ENCODE measurements around the gene PRXL2C. TPM values are rescaled to one million over a fixed set of nuclear protein-coding genes. Genes with fewer than 3 reads are reported as not detected.

PRXL2C gene
- total RNA-seq, 2 experiments from 2014 or later: 4.0 to 4.8 TPM

- CTCF ChIA-PET: no interaction called here
- Mint-ChIP-seq H3K9me3 (no peaks in the 10 kb centered on the region), H3K4me3 (no peak overlapping the region), H3K27ac (no peak overlapping the region), H3K27me3 (ENCODE audit: low read depth) (peaks cover 4% of the 10 kb centered on the region), H3K36me3 (ENCODE audit: low read depth) (no peaks in the 10 kb centered on the region), H3K4me1 (ENCODE audit: low read depth) (no peaks in the 10 kb centered on the region)
- intact Hi-C loops (cut with micrococcal nuclease): no loop called here
- DNase-seq: no peak
These were observed 51.2 kb downstream of the PRXL2C start for GRCh38 chr9:96604004-96604319.

- no peak overlapping the region for H3K27ac Mint-ChIP-seq
- CTCF ChIA-PET: no interaction called here
These were observed 51.7 kb downstream of the PRXL2C start for GRCh38 chr9:96603305-96604003.

GRCh38 chr9:96599298-96599697 is 55.8 kb downstream of the PRXL2C start:
- no peak for DNase-seq
- CTCF ChIA-PET: interaction anchor here (0.7 kb wide), 1 partner anchor 33 kb away, joined by 4 read pairs; no protein-coding TSS in a partner anchor
- intact Hi-C loops (cut with micrococcal nuclease): no loop called here
- Mint-ChIP-seq H3K27me3 (ENCODE audit: low read depth) (no peaks in the 10 kb centered on the region), H3K36me3 (ENCODE audit: low read depth) (no peaks in the 10 kb centered on the region), H3K4me1 (ENCODE audit: low read depth) (no peaks in the 10 kb centered on the region), H3K4me3 (no peak overlapping the region), H3K9me3 (no peaks in the 10 kb centered on the region), H3K27ac (no peak overlapping the region)

More at GRCh38 chr9:96603305-96604003, 51.7 kb downstream of the PRXL2C start:
- intact Hi-C loops (cut with micrococcal nuclease): no loop called here
- peaks cover 2% of the 10 kb centered on the region for H3K27me3 Mint-ChIP-seq (ENCODE audit: low read depth)
- no peaks in the 10 kb centered on the region for H3K36me3 Mint-ChIP-seq (ENCODE audit: low read depth)
- DNase-seq: no peak
- H3K4me1 Mint-ChIP-seq (ENCODE audit: low read depth): no peaks in the 10 kb centered on the region
- H3K4me3 Mint-ChIP-seq: no peak overlapping the region
- no peaks in the 10 kb centered on the region for H3K9me3 Mint-ChIP-seq

GRCh38 chr9:96596601-96597111 is 58.5 kb downstream of the PRXL2C start:
- CTCF ChIA-PET: interaction anchor here (0.7 kb wide), 1 partner anchor 1135 kb away, joined by 5 read pairs; no protein-coding TSS in a partner anchor
- no peaks in the 10 kb centered on the region for H3K9me3 Mint-ChIP-seq
- H3K36me3 Mint-ChIP-seq (ENCODE audit: low read depth): no peaks in the 10 kb centered on the region
- no peak for DNase-seq
- no peaks in the 10 kb centered on the region for H3K4me1 Mint-ChIP-seq (ENCODE audit: low read depth)
- no peak overlapping the region for H3K27ac Mint-ChIP-seq
- H3K27me3 Mint-ChIP-seq (ENCODE audit: low read depth): no peaks in the 10 kb centered on the region
- intact Hi-C loops (cut with micrococcal nuclease): no loop called here
- H3K4me3 Mint-ChIP-seq: no peak overlapping the region

Other genes starting within 250 kb of the PRXL2C start
- gene ZNF367, start 236.9 kb downstream of the PRXL2C start, total RNA-seq: 10 to 100 TPM; 35.8 to 36.1 TPM
- gene HABP4, start 205.1 kb downstream of the PRXL2C start, total RNA-seq: 1 to 10 TPM; 7.3 to 7.9 TPM
- under 1 TPM; 0.62 to 0.89 TPM for gene CDC14B, start 35.5 kb downstream of the PRXL2C start, total RNA-seq
- gene ZNF510, start 122.8 kb upstream of the PRXL2C start, total RNA-seq: 1 to 10 TPM; 6.0 TPM
- 1 to 10 TPM; 2.2 to 2.8 TPM for gene ZNF782, start 199.2 kb upstream of the PRXL2C start, total RNA-seq